ENCODE data around the gene BEX3.

GRCh38 chrX:103360092-103360491 is 16.2 kb upstream of the BEX3 start:
- TF ChIP-seq CTCF (conservative IDR thresholded peaks at IDR 0.05; ENCODE audit: low read length) (no peak), EZH2phosphoT487 (IDR thresholded peaks at IDR 0.05; ENCODE audit: borderline replicate concordance, low read depth, low read length) (no peak)
